ENCODE results near the gene MVD. TPM values are rescaled to one million over a fixed set of nuclear protein-coding genes. Genes with fewer than 3 reads are reported as not detected.
A peak's percentile ranks its signal among the peaks of the same experiment; 100 is the strongest.

Gene MVD
- total RNA-seq, 1 donor from 2014 or later = 29.2 TPM

DNA sequence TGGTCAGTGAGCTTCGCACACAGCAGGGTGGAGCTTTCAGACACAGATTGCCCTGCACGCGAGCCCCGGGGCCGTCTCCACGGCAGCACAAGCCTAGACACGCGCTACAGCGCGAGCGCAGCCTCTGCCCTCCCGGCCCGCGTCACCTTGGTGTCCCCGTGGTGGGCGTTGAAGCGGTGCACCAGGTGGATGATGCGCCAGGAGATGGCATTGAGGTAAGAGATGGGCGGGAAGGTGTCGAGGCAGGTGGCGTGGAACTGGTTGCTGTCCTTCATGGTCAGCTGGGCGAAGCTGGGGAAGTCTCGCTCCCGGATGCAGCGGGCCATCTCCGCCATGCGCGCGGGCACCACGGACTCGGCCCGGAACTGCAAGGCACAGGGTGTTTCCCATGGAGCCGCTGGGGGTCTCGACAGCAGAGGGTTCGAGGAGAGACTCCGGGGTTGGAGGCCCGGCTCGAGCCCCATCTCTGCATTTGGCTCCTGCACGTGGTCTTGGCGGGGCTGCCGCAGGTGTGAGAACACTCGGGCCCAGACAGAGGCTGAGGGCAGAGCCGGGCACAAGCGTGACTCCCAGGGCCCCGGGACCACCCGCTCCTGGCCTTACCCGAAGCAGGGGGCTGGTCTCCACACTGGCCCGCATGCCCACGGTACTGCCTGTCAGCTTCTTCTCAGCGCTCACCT lies 7.7 kb downstream of the MVD start:
- DNase-seq = no peak

- no peak for DNase-seq
These were observed 8.4 kb downstream of the MVD start for GRCh38 chr16:88654363-88655052.

DNA sequence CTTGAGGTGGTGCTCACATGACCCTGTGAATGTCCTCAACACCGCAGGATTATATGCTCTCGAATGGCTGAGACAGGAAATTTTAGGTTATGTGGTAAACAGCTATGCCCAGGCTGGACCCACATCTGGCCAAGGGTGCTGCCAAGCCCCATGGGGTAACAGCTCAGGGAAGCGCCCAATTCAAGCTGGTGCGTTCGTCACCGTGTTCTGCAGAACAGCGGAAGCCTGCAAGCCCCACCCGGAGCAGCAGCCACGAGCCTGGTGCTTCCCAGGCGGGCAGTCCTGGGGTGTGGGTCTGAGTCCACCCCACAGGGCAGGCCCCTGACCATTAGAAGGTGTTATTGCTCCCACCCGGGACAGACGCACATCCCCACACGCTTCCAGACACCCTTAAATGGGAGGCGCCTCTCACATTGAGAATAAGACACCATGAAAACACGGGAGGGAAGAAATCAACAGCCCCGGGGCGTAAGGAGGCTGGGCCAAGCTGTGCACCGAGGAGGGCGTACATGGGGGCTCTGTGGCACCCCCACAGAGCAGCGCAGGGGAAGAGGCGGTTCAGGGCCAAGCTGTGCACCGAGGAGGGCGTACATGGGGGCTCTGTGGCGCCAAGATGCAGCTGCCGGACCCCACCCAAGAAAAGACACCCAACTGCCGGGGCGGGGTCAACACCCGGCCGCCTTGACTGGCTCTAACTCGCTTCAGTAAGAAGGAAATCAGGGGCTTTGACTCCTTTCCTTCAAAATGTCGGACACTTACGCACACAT lies 9.1 kb downstream of the MVD start:
- DNase-seq = no peak

DNA sequence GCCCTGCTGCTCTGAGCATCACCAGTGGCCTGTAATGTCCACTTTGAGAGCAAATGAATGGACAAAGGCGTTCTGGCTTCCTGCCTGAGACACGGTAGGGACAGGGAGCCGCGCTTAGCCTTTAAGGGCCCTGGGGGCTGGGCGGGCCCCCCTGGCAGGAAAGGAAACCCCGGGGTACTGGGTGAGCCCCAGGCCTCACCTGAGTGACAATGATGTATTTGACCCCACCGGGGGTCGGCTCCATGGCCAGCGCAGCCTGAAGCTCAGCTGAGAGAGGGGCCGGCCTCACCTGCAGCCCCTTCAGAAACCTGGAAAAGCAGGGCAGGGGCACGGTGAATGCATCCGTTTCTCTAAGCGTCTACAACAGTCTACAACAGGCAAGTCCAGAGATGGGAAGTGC lies 9.8 kb downstream of the MVD start:
- DNase-seq = no peak

GRCh38 chr16:88652762-88653063 lies 10.2 kb downstream of the MVD start:
- no peak for DNase-seq

DNA sequence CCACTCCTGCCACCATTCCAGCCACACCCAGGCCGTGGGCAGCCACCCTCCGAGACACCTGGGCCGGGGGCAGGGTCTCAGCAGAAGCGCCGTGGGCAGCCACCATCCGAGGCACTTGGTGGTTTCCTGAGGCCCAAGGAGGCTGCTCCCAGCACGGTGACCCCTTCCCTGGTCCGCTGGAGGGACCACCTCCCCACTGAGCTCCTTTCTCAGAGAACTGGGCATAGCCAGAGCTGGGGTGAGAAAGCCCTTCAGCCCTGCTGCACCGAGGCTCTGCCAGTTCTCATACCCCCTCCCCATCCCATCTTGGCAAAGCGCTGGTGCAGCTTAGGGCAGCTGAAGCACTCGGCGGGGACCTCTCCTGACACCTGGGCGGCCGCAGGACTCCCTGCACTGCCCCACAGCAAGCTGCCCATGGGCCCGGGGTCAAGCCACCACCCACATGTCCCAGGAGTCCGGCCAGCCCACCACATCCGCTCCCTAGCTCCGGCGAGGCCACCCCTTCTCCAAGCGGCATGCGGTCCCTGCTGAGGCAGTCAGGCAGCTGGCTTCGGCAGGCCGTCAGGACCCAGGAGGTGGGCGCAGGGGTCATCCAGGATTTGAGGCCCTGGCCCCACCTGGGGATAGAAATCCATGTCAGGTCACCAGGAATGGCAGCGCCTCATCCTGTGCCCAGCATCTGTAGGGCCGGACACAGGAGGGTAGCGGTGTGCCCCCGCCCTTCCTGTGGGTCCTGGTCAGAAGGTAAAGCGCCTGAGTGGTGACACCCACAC lies 10.7 kb downstream of the MVD start:
- DNase-seq = no peak

DNA sequence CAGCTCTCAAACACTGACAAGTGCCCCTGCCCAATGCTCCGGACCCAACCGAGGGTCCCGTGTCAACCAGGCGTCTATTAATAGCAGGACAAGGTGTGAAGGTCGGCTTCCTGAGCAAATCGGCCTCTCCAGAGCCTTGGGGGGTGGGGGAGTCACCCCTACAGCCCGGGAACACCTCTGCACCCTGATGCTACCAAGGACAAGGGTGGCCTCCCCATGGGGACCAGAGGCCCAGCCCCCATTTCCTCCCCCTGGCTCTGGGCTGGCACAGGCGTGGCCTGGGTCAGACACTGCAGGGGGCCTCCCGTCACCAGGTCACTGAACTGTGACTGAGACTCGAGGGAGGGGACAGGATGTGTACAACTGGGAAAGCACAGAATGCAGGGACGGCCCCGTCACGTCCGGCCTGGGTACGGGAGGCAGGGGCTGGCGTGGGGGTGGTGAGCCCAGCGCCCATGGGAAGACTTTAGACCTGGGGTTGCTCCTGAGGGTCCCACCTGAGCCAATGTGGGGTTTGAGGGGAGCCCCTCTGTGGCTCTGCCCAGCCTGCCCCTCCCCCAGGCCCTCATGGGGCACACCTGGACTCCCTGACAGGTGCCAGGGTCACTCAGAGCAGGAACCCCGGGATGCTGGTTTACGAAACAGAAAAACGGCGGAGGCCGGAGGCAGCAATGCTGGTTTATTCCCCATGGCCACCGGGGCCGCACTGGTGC lies 11.5 kb downstream of the MVD start:
- peak; percentile 21 for DNase-seq

DNA sequence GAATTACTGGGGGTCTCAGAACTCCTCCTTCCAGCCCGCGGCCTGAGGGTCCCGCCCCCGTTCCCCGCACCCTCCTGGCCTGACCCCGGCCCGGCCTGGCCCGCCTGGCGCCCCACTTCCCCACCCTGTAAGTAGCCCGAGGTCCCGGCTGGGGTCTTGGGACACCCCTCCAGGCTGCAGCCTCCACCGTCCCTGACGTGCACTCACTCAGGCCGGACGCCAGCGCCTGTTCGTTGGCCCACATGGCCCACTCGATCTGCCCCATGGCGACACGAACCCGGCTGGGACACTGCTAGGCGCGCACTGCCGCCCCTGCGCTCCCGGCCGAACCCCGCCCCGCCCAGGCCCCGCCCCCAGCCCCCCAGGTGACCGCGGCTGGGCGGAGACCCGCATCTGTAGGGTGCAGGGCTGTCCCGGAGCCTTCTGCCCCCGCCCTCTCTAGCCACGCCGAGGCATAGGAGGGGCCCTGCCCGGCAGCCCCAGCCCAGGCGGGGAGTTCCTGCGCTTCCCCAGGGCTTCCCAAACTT lies 12.1 kb downstream of the MVD start, which contains the start of gene CYBA:
CYBA (minus strand) TSS at position 305 of the 527 bp plus-strand sequence; CDS start at position 265, 40 bp downstream.
- DNase-seq = peak; percentile 66

DNA sequence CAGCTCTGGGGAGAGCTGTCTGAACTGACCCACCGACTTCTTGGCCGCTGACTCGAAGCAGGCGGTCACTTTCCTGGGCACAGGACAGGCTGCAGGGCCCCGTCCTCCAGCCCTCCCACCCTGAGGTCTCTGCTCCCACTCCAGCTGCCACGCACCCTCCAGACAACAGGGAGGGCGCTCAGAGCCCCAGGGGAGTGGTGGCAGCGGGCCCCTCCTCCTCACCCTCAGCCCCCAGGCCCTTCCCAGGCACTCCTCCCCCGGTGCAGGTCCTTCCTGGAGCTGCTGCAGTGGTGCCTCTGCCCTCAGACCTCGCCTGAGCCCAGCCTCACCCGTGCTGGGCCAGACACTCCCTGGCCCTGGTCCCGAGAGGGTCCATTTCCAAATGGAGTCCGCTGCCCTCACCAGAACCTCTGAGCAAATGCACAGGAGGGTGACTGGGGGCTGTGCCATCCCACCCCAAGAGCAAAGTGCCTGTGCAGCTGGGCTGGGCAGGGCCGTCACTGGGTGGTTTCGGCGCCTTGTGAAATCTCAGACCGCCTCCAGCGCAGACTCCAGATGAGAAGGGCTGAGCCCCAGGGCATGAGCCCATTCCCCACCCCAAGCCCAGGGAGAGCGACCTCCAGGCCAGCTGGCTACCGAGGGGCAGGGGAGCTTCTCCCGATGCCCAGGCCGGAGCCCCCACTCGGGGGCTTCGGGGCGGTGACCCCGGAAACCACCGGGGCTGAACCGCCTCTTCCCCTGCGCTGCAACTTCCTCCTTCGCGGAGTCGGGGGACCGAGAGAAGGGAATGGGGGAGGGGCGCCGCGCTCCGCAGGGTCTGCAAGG lies 12.8 kb downstream of the MVD start:
- peak; percentile 35 for DNase-seq

GRCh38 chr16:88649195-88649923 lies 13.5 kb downstream of the MVD start:
- DNase-seq = peak; percentile 59

DNA sequence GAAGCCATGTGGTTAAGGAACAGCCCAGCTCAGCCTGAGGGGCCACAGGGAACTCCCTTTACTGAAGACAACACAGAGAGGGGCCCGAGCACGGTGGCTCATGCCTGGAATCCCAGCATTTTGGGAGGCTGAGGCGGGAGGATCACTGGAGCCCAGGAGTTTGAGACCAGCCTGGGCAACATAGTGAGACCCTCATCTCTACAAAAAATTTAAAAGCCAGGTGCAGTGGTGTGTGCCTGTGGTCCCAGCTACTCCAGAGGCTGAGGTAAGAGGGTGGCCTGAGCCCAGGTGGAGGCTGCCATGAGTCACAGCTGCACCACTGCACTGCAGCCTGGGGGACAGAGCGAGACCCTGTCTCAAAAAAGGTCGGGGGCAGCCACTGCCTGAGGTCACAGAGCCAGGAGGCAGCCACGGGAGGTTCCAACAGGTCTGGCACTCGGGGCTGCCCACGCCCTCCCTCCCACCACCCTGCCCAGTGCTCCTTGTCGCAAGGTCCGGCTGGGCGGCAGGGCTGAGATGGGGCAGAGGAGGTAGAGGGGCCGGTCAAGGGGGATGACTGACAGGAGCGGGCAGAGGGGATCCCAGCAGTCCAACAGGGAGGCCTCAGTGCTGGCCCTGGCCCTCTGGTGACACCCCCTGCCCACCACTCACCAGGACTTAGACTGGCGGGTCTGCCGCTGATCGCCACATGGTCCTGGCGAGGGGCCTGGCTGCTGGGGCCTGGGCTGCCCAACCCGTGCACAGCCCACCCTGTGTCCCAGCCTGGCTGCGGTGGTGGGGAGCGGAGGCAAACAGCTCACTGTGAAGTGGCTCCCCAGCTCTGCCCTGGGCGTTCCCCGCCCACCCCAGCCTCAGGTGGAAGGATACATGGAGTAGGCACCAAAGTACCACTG lies 15.5 kb downstream of the MVD start:
- no peak for DNase-seq

DNA sequence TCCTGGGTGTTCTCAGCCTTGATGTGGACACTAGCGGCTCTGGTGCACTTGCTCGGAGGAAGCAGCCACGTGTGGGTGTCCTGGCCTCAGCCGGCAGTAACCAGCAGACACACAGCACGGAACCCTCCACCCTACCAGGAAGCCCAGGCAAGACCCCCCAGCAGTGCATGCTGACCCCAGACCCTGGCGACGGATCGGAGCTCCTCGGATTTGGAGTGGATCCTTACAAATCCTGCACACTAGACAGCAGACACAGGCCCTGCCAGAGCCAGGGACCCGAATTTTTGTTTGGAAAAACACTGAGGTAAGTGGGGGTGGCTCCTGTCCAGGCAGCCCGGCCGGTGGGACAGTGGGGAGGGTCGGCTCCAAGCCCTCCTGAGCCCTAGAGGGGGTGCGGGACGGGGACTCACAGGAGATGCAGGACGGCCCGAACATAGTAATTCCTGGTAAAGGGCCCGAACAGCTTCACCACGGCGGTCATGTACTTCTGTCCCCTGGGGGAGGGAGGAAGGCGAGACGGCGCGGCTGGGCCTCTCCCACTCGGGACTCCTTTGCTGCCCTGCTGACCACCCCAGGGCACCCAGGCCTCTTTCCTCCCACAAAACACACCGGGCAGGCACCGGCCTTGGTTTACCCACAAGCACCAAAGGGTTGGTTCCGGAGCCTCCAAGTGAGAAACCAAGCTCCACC lies 16.4 kb downstream of the MVD start:
- DNase-seq = no peak

- DNase-seq = no peak
These were observed 16.9 kb downstream of the MVD start for GRCh38 chr16:88645941-88646340.

- DNase-seq = no peak
These were observed 17.4 kb downstream of the MVD start for GRCh38 chr16:88645455-88645854.

- DNase-seq = no peak
These were observed 19.3 kb downstream of the MVD start for GRCh38 chr16:88643644-88643932.

DNA sequence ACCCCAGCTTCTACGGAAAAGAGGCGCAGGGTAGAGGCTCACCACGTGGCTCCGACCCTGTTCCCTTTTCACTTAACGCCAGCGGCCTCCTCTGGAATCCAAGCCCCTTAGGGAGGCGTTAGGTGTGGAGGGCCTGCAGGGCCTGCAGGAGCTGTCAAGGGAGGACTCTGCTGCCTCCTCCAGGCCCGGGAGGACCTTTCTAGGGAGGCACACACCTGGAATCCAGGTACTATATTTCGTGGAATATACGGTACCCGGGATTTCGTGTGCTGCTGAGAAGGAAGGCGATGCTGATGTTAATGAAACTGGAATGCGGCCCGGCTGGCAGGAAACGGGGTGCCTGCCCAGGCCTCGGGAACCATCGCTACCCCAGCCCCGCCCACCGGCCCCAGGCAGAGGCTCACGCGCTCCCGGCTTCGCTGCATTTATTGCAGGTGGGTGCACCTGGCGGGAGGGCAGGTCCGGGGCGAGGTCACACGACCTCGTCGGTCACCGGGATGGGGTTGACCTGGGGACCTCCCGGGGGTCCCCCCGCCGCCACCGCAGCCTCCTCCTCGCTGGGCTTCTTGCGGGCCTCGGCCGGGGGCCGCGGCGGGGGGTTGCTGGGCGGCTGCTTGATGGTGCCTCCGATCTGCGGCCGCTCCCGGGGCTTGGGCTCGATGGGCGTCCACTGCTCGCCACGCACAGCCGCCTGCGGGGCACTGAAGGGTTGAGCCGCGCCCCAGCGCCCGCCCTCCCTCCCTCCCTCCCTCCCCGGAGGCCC lies 19.8 kb downstream of the MVD start:
- DNase-seq = no peak

- DNase-seq = no peak
These were observed 22.2 kb downstream of the MVD start for GRCh38 chr16:88640498-88641247.

All from tongue (tissue), 2 donors.